ENCODE data around the gene TTLL9. TPM values are rescaled to one million over a fixed set of nuclear protein-coding genes. Genes with fewer than 3 reads are reported as not detected.

TTLL9 gene
- polyA plus RNA-seq, 1 donor (not counting 4 experiments of a cell fraction or from before 2014, with no cell fraction given), result not detected

DNA sequence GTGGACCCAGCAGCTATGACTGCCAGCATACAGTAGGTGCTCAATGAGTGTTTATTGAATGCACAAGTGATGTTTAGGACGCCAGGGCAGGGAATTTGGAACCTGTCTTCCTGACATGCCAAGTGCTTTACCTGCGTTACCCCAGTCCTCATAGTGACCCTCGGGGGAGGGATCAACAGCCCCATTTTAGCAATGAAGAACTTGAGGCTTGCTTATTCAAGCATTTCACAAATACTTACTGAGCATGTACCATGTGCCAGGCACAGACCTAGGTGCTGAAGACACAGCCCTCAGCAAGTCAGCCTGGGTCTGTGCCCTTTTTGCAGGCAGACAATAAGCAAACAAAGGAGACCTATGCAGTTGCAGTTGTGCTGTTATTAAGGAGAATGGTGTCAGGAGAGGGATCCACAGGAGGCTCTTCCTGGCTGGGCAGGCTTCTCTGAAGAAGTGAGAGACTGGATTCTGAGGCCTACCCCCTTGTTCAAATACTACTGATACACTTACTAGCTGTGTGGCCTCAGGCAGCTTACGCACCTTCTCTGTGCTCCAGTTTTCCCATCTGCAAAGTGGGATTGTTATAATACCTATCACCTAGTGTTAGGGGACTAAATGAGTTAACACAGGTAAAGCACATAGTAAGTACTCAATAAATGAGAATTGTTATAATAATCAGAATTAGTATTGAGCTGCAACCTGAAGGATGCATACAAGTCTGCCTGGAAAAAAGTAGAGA is 39.8 kb downstream of the TTLL9 start:
- H2AFZ ChIP-seq (ENCODE audit: control insufficient read depth, low read length), result no peak overlapping the region
- no peak overlapping the region for H3K4me3 ChIP-seq (ENCODE audit: control insufficient read depth in 2 of 3, extremely low read depth in 1 of 3, insufficient read depth in 2 of 3, low read depth in 1 of 3, low read length in 3 of 3)
- no peak overlapping the region for H3K4me2 ChIP-seq (ENCODE audit: control insufficient read depth, extremely low read depth, insufficient read depth, low read depth, low read length)
- FAIRE-seq (no peak), DNase-seq (ENCODE audit: low read depth, low spot score) (no peak)
- H3K27me3 ChIP-seq (ENCODE audit: control insufficient read depth, extremely low read depth, insufficient read depth, low read length), result no peaks in the 10 kb centered on the region
- no peaks in the 10 kb centered on the region for H3K9me3 ChIP-seq (ENCODE audit: control insufficient read depth, low read depth, low read length)
- no peaks in the 10 kb centered on the region for H3K9me1 ChIP-seq (ENCODE audit: control insufficient read depth, extremely low read depth, insufficient read depth, low read length)
- H3K4me1 ChIP-seq (ENCODE audit: control insufficient read depth, extremely low read depth, insufficient read depth, low read length), result peaks cover 10% of the 10 kb centered on the region
- no peak overlapping the region for H3K27ac ChIP-seq (ENCODE audit: control insufficient read depth, insufficient read depth, low read length)
- dilution Hi-C loops (cut with MboI; ENCODE audit: extremely low pct_ligation_motif_present, low sequenced_read_pairs), result no loop called here
- no peaks in the 10 kb centered on the region for H3K36me3 ChIP-seq (ENCODE audit: control insufficient read depth in 2 of 2, extremely low read depth in 1 of 2, insufficient read depth in 2 of 2, low read length in 2 of 2)
- no peak overlapping the region for H3K9ac ChIP-seq (ENCODE audit: control insufficient read depth, extremely low read depth, insufficient read depth, low read length)
- no peaks in the 10 kb centered on the region for H3K79me2 ChIP-seq (ENCODE audit: control insufficient read depth, insufficient read depth, low read length)
- TF ChIP-seq EZH2 (IDR thresholded peaks at IDR 0.05; ENCODE audit: low read length), result no peak
- no peak for TF ChIP-seq CTCF (optimal IDR thresholded peaks at IDR 0.05 in 1 of 3, IDR thresholded peaks at IDR 0.05 in 1 of 3, conservative IDR thresholded peaks at IDR 0.05 in 1 of 3; ENCODE audit: extremely low read depth in 1 of 3, insufficient read depth in 2 of 3, low read length in 3 of 3)
- H4K20me1 ChIP-seq (ENCODE audit: control insufficient read depth, extremely low read depth, insufficient read depth, low read length), result no peaks in the 10 kb centered on the region

DNA sequence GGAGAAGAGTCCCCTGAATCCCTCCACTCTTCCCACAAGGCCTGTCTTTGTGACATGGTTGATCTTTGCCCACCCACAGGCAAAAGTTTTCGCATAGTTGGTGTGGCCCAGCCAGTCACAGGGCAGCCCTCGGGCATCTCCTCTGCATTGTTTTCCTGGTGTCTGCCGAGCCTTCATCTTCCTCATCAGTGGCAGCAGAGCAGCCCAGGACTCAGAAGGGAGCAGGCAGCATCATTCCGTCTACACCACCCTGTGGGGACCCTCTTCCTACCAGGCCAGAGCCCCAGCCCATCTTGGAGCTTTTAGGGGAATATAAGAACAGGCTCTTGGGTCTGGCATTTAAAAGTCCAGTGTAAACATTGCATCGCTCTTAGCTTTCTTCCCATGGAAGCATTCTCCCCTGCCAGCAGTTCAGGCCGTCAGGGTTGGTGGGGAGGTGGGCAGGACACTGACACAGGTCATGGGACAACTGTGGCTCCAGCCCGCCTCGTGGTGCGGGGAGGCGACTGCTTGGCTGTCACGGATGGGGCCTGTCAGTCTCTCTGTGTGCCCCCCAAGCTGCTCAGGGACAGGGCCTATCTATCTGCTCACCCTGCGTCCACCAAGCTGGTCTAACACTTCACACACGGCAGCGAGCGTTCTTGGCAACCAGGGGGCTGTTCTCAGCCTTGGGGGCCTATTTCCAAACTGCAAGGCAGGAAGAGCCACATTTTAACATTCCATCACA is 43.2 kb downstream of the TTLL9 start:
- H3K4me1 ChIP-seq (ENCODE audit: control insufficient read depth, extremely low read depth, insufficient read depth, low read length), result peaks cover 3% of the 10 kb centered on the region
- dilution Hi-C loops (cut with MboI; ENCODE audit: extremely low pct_ligation_motif_present, low sequenced_read_pairs), result no loop called here
- H3K27ac ChIP-seq (ENCODE audit: control insufficient read depth, insufficient read depth, low read length), result no peak overlapping the region
- no peak for TF ChIP-seq CTCF (optimal IDR thresholded peaks at IDR 0.05 in 1 of 3, IDR thresholded peaks at IDR 0.05 in 1 of 3, conservative IDR thresholded peaks at IDR 0.05 in 1 of 3; ENCODE audit: extremely low read depth in 1 of 3, insufficient read depth in 2 of 3, low read length in 3 of 3)
- no peaks in the 10 kb centered on the region for H3K36me3 ChIP-seq (ENCODE audit: control insufficient read depth in 2 of 2, extremely low read depth in 1 of 2, insufficient read depth in 2 of 2, low read length in 2 of 2)
- no peak for FAIRE-seq
- H3K4me2 ChIP-seq (ENCODE audit: control insufficient read depth, extremely low read depth, insufficient read depth, low read depth, low read length), result no peak overlapping the region
- H3K27me3 ChIP-seq (ENCODE audit: control insufficient read depth, extremely low read depth, insufficient read depth, low read length), result no peaks in the 10 kb centered on the region
- no peaks in the 10 kb centered on the region for H3K9me3 ChIP-seq (ENCODE audit: control insufficient read depth, low read depth, low read length)
- H3K9me1 ChIP-seq (ENCODE audit: control insufficient read depth, extremely low read depth, insufficient read depth, low read length), result no peaks in the 10 kb centered on the region
- H3K79me2 ChIP-seq (ENCODE audit: control insufficient read depth, insufficient read depth, low read length), result no peaks in the 10 kb centered on the region
- H3K4me3 ChIP-seq (ENCODE audit: control insufficient read depth in 2 of 3, extremely low read depth in 1 of 3, insufficient read depth in 2 of 3, low read depth in 1 of 3, low read length in 3 of 3), result no peak overlapping the region
- H2AFZ ChIP-seq (ENCODE audit: control insufficient read depth, low read length), result no peak overlapping the region
- no peaks in the 10 kb centered on the region for H4K20me1 ChIP-seq (ENCODE audit: control insufficient read depth, extremely low read depth, insufficient read depth, low read length)
- no peak for DNase-seq (ENCODE audit: low read depth, low spot score)
- no peak overlapping the region for H3K9ac ChIP-seq (ENCODE audit: control insufficient read depth, extremely low read depth, insufficient read depth, low read length)
